Measurements from ENCODE around the gene HLF.

HLF gene

GRCh38 chr17:55340176-55340575 lies 75.4 kb downstream of the HLF start:
- no peak for DNase-seq (ENCODE audit: low read depth)
- no peak for TF ChIP-seq CTCF (conservative IDR thresholded peaks at IDR 0.05; ENCODE audit: low read depth, low read length)
- no peak overlapping the region for H3K4me3 ChIP-seq (ENCODE audit: low read depth, low read length)

GRCh38 chr17:55340686-55341085 lies 75.9 kb downstream of the HLF start:
- DNase-seq (ENCODE audit: low read depth), result no peak
- TF ChIP-seq CTCF (conservative IDR thresholded peaks at IDR 0.05; ENCODE audit: low read depth, low read length), result no peak

GRCh38 chr17:55341432-55341831 lies 76.7 kb downstream of the HLF start:
- H3K4me3 ChIP-seq (ENCODE audit: low read depth, low read length), result no peak overlapping the region
- no peak for TF ChIP-seq CTCF (conservative IDR thresholded peaks at IDR 0.05; ENCODE audit: low read depth, low read length)
- DNase-seq (ENCODE audit: low read depth), result peak; percentile 24

More at GRCh38 chr17:55340686-55341085, 75.9 kb downstream of the HLF start:
- no peak overlapping the region for H3K4me3 ChIP-seq (ENCODE audit: low read depth, low read length)

DNA sequence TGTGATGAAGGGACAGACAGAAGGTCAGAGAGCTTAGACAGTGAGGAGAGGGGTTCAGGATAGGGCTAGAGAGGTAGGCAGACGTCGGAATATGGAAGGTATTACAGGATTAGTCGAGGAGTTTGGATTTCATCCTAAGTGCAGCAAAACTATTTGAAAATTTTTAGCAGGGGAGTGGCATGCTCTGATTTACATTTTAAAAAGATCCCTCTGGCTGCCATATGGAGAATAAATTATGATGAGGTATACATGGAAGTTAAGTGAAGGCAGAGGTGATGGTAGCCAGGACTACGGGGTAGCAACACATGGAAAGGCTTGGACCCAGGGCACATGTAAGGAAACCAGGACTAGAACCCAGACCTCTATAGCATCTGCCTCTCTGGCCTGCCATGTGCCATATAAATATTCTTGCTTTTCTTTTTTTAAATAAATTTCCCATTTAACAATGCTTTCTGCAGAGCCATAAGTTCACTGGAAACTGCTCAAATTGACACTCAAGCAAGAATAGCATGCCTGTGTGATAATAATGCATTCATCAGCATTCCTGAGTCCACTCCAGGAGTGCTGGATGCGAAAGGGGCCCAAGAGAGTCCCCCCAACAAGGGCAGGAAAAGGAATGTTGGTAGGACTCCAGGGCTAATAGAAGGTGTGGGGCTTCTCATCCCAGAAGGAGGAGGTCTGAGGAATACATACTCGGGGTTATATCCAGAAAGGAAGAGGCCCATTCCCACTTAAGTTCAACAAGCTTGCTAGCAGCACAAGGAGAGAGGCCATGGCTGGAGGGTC lies 78.2 kb downstream of the HLF start:
- no peak for TF ChIP-seq CTCF (conservative IDR thresholded peaks at IDR 0.05; ENCODE audit: low read depth, low read length)
- no peak for DNase-seq (ENCODE audit: low read depth)
- H3K4me3 ChIP-seq (ENCODE audit: low read depth, low read length), result no peak overlapping the region

GRCh38 chr17:55343900-55344513 lies 79.2 kb downstream of the HLF start:
- DNase-seq (ENCODE audit: low read depth), result no peak
- no peak for TF ChIP-seq CTCF (conservative IDR thresholded peaks at IDR 0.05; ENCODE audit: low read depth, low read length)
- H3K4me3 ChIP-seq (ENCODE audit: low read depth, low read length), result no peak overlapping the region

- no peak for TF ChIP-seq CTCF (conservative IDR thresholded peaks at IDR 0.05; ENCODE audit: low read depth, low read length)
- no peak overlapping the region for H3K4me3 ChIP-seq (ENCODE audit: low read depth, low read length)
- no peak for DNase-seq (ENCODE audit: low read depth)
These were observed 79.8 kb downstream of the HLF start for GRCh38 chr17:55344514-55344997.

Measured in choroid plexus epithelial cell (primary cell).